HepG2 (cell line): ENCODE measurements around the gene SULT2B1. TPM values are rescaled to one million over a fixed set of nuclear protein-coding genes. Genes with fewer than 3 reads are reported as not detected.

Source experiments
- ARHGAP35 ChIP-seq: sonication (generic); formaldehyde crosslinking; IDR thresholded peaks from 2 replicates; pipeline ENCODE4 v1.9.0; 2022; ENCODE audit warnings: mild to moderate bottlenecking, inconsistent platforms, moderate library complexity, missing genetic modification reagents, borderline replicate concordance
- BORCS8-MEF2B ChIP-seq: sonication (generic); formaldehyde crosslinking; IDR thresholded peaks from 2 replicates; pipeline ENCODE4 v1.8.0; 2022; ENCODE audit warnings: mild to moderate bottlenecking, missing genetic modification reagents
- CBFB ChIP-seq: sonication (generic); formaldehyde crosslinking; IDR thresholded peaks from 2 replicates; pipeline ENCODE4 v1.4.0; 2020; ENCODE audit warnings: missing genetic modification reagents
- ETV5 ChIP-seq: IDR thresholded peaks from 2 replicates; pipeline ENCODE4 v1.6.1; 2018; ENCODE audit warnings: missing biosample characterization, missing genetic modification reagents, inconsistent platforms, borderline replicate concordance
- FOXO4 ChIP-seq: sonication (generic); formaldehyde crosslinking; conservative IDR thresholded peaks from 2 replicates; pipeline ENCODE4 v1.8.1; 2023; ENCODE audit warnings: missing genetic modification reagents
- HOXA7 ChIP-seq: sonication (generic); formaldehyde crosslinking; IDR thresholded peaks from 2 replicates; pipeline ENCODE4 v1.8.1; 2022; ENCODE audit warnings: mild to moderate bottlenecking, missing genetic modification reagents, moderate library complexity
- IKZF4 ChIP-seq: sonication (generic); formaldehyde crosslinking; IDR thresholded peaks from 2 replicates; pipeline ENCODE4 v1.5.1; 2020; ENCODE audit warnings: borderline replicate concordance, mild to moderate bottlenecking, low read depth, missing genetic modification reagents; ENCODE audit errors: not compliant biosample characterization
- ISX ChIP-seq: sonication (generic); formaldehyde crosslinking; conservative IDR thresholded peaks from 2 replicates; pipeline ENCODE4 v1.5.0; 2020; ENCODE audit warnings: missing genetic modification reagents
- NFATC3 ChIP-seq: sonication (generic); formaldehyde crosslinking; IDR thresholded peaks from 2 replicates; pipeline ENCODE4 v1.5.1; 2020; ENCODE audit warnings: mild to moderate bottlenecking, missing genetic modification reagents
- PCBP2 ChIP-seq: fragments of 200-400 bp; formaldehyde crosslinking; optimal IDR thresholded peaks from 2 replicates; pipeline ENCODE3; 2018; ENCODE audit warnings: low read length, low read depth; ENCODE audit not compliant: poor library complexity, severe bottlenecking
- PHF5A ChIP-seq: IDR thresholded peaks from one replicate; pipeline ENCODE4 v1.6.1; 2018; ENCODE audit warnings: low read depth, missing genetic modification reagents; ENCODE audit not compliant: unreplicated experiment
- SATB2 ChIP-seq: sonication (generic); formaldehyde crosslinking; IDR thresholded peaks from 2 replicates; pipeline ENCODE4 v1.5.0; 2020; ENCODE audit warnings: missing genetic modification reagents
- SRSF4 ChIP-seq: fragments of 200-400 bp; formaldehyde crosslinking; IDR thresholded peaks from one replicate; pipeline ENCODE4 v1.6.1; 2018; ENCODE audit warnings: mild to moderate bottlenecking, low read depth, low read length, moderate library complexity; ENCODE audit not compliant: poor library complexity, severe bottlenecking
- ZKSCAN8 ChIP-seq: IDR thresholded peaks from 2 replicates; pipeline ENCODE4 v1.6.1; 2016; ENCODE audit warnings: borderline replicate concordance, missing genetic modification reagents, missing compliant biosample characterization
- ZNF225 ChIP-seq: sonication (generic); formaldehyde crosslinking; IDR thresholded peaks from 2 replicates; pipeline ENCODE4 v1.4.0; 2020; ENCODE audit warnings: mild to moderate bottlenecking, missing genetic modification reagents
- ZNF546 ChIP-seq: sonication (generic); formaldehyde crosslinking; conservative IDR thresholded peaks from 2 replicates; pipeline ENCODE4 v1.8.1; 2023; ENCODE audit warnings: mild to moderate bottlenecking, missing genetic modification reagents
- ZNF737 ChIP-seq: sonication (generic); formaldehyde crosslinking; IDR thresholded peaks from 2 replicates; pipeline ENCODE4 v1.5.0; 2020; ENCODE audit warnings: missing genetic modification reagents, mild to moderate bottlenecking, borderline replicate concordance
- ZNF841 ChIP-seq: sonication (generic); formaldehyde crosslinking; IDR thresholded peaks from 2 replicates; pipeline ENCODE4 v1.8.1; 2023; ENCODE audit warnings: missing genetic modification reagents, borderline replicate concordance
- polyA plus RNA-seq, 8 experiments: library from polyadenylated mRNA; depleted of rRNA in 3 of 8; stranded (reverse) in 7 of 8; unstranded in 1 of 8; fragments of >200 nt; fragmentation: Illumina TruSeq in 4 of 8; extraction: Trizol in 4 of 8; gene quantifications; 2 replicates each; pipeline versions ENCODE4 v1.2.1 to v1.2.3, GENCODE V29; 2011 to 2016; ENCODE audit warnings: low read depth in 4 of 8, missing spikeins in 1 of 8, mixed read lengths in 1 of 8; ENCODE audit not compliant: insufficient read depth in 1 of 8
- total RNA-seq, 5 experiments: library from RNA; depleted of rRNA; stranded (reverse); fragments of >200 nt; fragmentation: Illumina TruSeq; extraction: Trizol; gene quantifications; 2 replicates each; pipeline ENCODE4 v1.2.3, GENCODE V29; 2016; ENCODE audit warnings: low read depth in 1 of 5
- TF ChIP-seq, protein P1 (sequence below): sonication (generic); formaldehyde crosslinking; IDR thresholded peaks from 2 replicates; pipeline ENCODE4 v1.5.0; 2020; ENCODE audit warnings: missing genetic modification reagents
- TF ChIP-seq, protein P2 (sequence below): sonication (generic); formaldehyde crosslinking; IDR thresholded peaks from 2 replicates; pipeline ENCODE4 v1.8.0; 2022; ENCODE audit warnings: missing genetic modification reagents, mild to moderate bottlenecking, borderline replicate concordance
- TF ChIP-seq, protein P3 (sequence below): sonication (generic); formaldehyde crosslinking; IDR thresholded peaks from 2 replicates; pipeline ENCODE4 v1.9.0; 2021; ENCODE audit warnings: missing genetic modification reagents, mild to moderate bottlenecking, borderline replicate concordance
- TF ChIP-seq, protein P4 (sequence below): sonication (generic); formaldehyde crosslinking; conservative IDR thresholded peaks from 2 replicates; pipeline ENCODE4 v1.8.0; 2022; ENCODE audit warnings: low read depth, missing genetic modification reagents

The SULT2B1 gene
- total and polyA plus RNA-seq, 2 of the 13 experiments (the other 11 are each of a cell fraction or from before 2014, with no cell fraction given): 0.13 TPM; not detected in 1

DNA sequence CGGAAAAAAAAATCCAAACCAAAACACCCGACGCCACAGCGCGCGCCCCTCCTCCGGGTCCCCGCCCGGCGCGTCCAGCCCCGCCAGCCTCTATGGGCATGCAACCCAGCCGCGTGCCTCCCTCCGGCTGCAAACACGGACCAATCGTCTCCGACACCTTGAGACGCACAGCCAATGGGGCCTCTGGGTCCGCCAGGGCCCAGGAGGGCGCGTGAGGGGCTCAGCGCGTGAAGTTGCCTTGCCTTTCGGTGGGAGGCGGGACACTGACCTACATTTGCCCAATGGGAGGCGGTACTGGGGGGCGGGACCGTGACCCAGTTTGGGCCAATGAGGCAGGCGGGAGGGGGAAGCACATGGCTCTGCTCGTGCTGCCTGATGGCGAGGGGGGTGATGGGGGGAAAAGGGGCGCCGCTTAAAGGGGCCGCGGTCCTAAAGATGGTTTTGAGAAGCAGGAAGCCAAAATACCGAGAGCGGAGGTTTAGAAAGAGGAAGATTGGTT, 85.5 kb downstream of the SULT2B1 start (continued):
- TF ChIP-seq, protein P1, sequence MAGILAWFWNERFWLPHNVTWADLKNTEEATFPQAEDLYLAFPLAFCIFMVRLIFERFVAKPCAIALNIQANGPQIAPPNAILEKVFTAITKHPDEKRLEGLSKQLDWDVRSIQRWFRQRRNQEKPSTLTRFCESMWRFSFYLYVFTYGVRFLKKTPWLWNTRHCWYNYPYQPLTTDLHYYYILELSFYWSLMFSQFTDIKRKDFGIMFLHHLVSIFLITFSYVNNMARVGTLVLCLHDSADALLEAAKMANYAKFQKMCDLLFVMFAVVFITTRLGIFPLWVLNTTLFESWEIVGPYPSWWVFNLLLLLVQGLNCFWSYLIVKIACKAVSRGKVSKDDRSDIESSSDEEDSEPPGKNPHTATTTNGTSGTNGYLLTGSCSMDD: no peak
- TF ChIP-seq ETV5: peak; percentile 32; the same call in 1 of the 2 replicates
- TF ChIP-seq FOXO4 (CRISPR knock-in tag): no peak
- TF ChIP-seq BORCS8-MEF2B: peak; percentile 77
- peak; percentile 79; the same call in 1 of the 2 replicates for TF ChIP-seq ZNF546 (CRISPR knock-in tag)
- TF ChIP-seq NFATC3 (CRISPR knock-in tag): no peak; the same call in 1 of the 2 replicates
- no peak for TF ChIP-seq PCBP2
- TF ChIP-seq ARHGAP35 (CRISPR knock-in tag): peak; percentile 77
- TF ChIP-seq HOXA7 (CRISPR knock-in tag): no peak
- no peak for TF ChIP-seq IKZF4
- no peak for TF ChIP-seq ZNF225 (CRISPR knock-in tag)
- TF ChIP-seq ISX: no peak
- no peak for TF ChIP-seq SATB2
- TF ChIP-seq, protein P2, sequence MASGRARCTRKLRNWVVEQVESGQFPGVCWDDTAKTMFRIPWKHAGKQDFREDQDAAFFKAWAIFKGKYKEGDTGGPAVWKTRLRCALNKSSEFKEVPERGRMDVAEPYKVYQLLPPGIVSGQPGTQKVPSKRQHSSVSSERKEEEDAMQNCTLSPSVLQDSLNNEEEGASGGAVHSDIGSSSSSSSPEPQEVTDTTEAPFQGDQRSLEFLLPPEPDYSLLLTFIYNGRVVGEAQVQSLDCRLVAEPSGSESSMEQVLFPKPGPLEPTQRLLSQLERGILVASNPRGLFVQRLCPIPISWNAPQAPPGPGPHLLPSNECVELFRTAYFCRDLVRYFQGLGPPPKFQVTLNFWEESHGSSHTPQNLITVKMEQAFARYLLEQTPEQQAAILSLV (CRISPR knock-in tag): no peak
- TF ChIP-seq, protein P3, sequence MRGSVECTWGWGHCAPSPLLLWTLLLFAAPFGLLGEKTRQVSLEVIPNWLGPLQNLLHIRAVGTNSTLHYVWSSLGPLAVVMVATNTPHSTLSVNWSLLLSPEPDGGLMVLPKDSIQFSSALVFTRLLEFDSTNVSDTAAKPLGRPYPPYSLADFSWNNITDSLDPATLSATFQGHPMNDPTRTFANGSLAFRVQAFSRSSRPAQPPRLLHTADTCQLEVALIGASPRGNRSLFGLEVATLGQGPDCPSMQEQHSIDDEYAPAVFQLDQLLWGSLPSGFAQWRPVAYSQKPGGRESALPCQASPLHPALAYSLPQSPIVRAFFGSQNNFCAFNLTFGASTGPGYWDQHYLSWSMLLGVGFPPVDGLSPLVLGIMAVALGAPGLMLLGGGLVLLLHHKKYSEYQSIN (CRISPR knock-in tag): no peak
- TF ChIP-seq, protein P4, sequence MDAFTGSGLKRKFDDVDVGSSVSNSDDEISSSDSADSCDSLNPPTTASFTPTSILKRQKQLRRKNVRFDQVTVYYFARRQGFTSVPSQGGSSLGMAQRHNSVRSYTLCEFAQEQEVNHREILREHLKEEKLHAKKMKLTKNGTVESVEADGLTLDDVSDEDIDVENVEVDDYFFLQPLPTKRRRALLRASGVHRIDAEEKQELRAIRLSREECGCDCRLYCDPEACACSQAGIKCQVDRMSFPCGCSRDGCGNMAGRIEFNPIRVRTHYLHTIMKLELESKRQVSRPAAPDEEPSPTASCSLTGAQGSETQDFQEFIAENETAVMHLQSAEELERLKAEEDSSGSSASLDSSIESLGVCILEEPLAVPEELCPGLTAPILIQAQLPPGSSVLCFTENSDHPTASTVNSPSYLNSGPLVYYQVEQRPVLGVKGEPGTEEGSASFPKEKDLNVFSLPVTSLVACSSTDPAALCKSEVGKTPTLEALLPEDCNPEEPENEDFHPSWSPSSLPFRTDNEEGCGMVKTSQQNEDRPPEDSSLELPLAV (CRISPR knock-in tag): no peak
- TF ChIP-seq SRSF4: no peak
- TF ChIP-seq PHF5A: no peak
- TF ChIP-seq ZNF737 (CRISPR knock-in tag): no peak
- no peak for TF ChIP-seq ZKSCAN8
- TF ChIP-seq ZNF841: peak; percentile 72
- no peak for TF ChIP-seq CBFB (CRISPR knock-in tag)
